RWPE2 (cell line): Measurements from ENCODE around the gene UGT1A3.

ENCODE experiments used
- ATAC-seq: fragments of 200-7000 bp; cut with Tn5 transposase; 3 replicates; pipeline ENCODE4 v1.9.1; 2021; ENCODE audit warnings: low read depth
- DNase-seq: peaks from one replicate; pipeline ENCODE4 v3.0.0-alpha.2; 2020; ENCODE audit warnings: low spot score
- H3K27ac ChIP-seq: fragments of 450-650 bp; 2 replicates; pipeline ENCODE4 v1.5.1; 2017; ENCODE audit warnings: mild to moderate bottlenecking; ENCODE audit not compliant: poor library complexity, severe bottlenecking
- H3K27me3 ChIP-seq: fragments of 250-450 bp; sonication (Bioruptor Pico); 2 replicates; pipeline ENCODE4 v1.5.1; 2021; ENCODE audit warnings: mild to moderate bottlenecking, moderate library complexity; ENCODE audit not compliant: insufficient read depth, poor library complexity, severe bottlenecking
- H3K36me3 ChIP-seq: fragments of 250-450 bp; sonication (Bioruptor Pico); 2 replicates; pipeline ENCODE4 v1.5.1; 2020; ENCODE audit warnings: low read depth, mild to moderate bottlenecking, moderate library complexity
- H3K4me1 ChIP-seq: fragments of 250-450 bp; sonication (Bioruptor Pico); 2 replicates; pipeline ENCODE4 v1.5.1; 2021; ENCODE audit warnings: mild to moderate bottlenecking, moderate library complexity; ENCODE audit not compliant: insufficient read depth, poor library complexity, severe bottlenecking
- H3K4me3 ChIP-seq: fragments of 250-450 bp; sonication (Bioruptor Pico); 2 replicates; pipeline ENCODE4 v1.5.1; 2021; ENCODE audit warnings: mild to moderate bottlenecking, moderate library complexity; ENCODE audit not compliant: severe bottlenecking
- H3K9me3 ChIP-seq: fragments of 250-450 bp; sonication (Bioruptor Pico); 2 replicates; pipeline ENCODE4 v1.5.1; 2021; ENCODE audit warnings: mild to moderate bottlenecking, moderate library complexity; ENCODE audit not compliant: severe bottlenecking
- TF ChIP-seq, protein P1 (sequence below): fragments of 450-650 bp; IDR thresholded peaks from one replicate; pipeline ENCODE4 v1.5.1; 2017; ENCODE audit warnings: mild to moderate bottlenecking, moderate library complexity; ENCODE audit not compliant: poor library complexity, severe bottlenecking

Gene UGT1A3

DNA sequence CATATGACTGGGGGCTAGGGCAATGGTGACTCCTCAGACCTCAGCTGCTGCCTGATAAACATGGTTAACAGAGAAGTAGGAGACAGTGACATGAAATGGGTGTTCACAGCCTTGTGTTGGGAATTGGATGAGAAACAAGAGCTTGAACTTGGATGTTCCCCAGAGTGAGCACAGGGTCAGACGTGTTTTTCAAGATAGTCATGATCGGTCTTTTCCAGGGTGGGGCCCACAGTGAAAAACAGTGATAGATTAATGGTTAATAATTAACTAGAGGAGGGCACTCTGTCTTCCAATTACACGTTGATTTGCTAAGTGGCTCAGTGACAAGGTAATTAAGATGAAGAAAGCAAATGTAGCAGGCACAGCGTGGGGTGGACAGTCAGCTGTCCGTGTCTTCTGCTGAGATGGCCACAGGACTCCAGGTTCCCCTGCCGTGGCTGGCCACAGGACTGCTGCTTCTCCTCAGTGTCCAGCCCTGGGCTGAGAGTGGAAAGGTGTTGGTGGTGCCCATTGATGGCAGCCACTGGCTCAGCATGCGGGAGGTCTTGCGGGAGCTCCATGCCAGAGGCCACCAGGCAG, at the start of gene UGT1A3:
TSS of gene UGT1A3 (plus strand) at position 320 of the 579 bp plus-strand sequence. CDS start at position 405, 85 bp downstream.
- no peaks in the 10 kb centered on the region for H3K36me3 ChIP-seq
- DNase-seq (no peak), ATAC-seq (no peak)
- H3K4me1 ChIP-seq: no peaks in the 10 kb centered on the region
- no peak within 1 kb of the TSS for H3K4me3 ChIP-seq
- no peaks in the 10 kb centered on the region for H3K27me3 ChIP-seq
- no peaks in the 10 kb centered on the region for H3K9me3 ChIP-seq
- no peak within 1 kb of the TSS for H3K27ac ChIP-seq
- TF ChIP-seq, protein P1, sequence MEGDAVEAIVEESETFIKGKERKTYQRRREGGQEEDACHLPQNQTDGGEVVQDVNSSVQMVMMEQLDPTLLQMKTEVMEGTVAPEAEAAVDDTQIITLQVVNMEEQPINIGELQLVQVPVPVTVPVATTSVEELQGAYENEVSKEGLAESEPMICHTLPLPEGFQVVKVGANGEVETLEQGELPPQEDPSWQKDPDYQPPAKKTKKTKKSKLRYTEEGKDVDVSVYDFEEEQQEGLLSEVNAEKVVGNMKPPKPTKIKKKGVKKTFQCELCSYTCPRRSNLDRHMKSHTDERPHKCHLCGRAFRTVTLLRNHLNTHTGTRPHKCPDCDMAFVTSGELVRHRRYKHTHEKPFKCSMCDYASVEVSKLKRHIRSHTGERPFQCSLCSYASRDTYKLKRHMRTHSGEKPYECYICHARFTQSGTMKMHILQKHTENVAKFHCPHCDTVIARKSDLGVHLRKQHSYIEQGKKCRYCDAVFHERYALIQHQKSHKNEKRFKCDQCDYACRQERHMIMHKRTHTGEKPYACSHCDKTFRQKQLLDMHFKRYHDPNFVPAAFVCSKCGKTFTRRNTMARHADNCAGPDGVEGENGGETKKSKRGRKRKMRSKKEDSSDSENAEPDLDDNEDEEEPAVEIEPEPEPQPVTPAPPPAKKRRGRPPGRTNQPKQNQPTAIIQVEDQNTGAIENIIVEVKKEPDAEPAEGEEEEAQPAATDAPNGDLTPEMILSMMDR: no peak

DNA sequence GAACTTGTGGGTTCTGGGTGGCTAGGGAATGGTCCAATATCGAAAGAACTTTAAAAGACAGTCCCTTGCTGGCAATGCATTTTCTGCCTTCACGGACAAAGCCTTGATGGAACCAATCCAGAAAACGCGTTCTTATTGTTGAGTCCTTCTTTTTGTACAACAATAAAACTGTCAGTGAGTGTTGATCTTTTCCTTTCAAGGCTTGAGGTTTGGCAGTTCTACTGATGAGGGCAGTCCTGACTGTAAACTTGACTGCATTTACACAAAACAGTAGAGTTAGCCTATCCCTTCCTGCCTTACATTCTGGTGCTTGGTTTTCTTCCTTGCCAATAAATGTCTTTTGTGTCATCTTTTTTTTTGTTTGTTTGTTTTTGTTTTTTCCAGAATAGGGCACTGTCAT, 49.6 kb upstream of the UGT1A3 start:
- no peak overlapping the region for H3K27ac ChIP-seq
- DNase-seq: no peak

DNA sequence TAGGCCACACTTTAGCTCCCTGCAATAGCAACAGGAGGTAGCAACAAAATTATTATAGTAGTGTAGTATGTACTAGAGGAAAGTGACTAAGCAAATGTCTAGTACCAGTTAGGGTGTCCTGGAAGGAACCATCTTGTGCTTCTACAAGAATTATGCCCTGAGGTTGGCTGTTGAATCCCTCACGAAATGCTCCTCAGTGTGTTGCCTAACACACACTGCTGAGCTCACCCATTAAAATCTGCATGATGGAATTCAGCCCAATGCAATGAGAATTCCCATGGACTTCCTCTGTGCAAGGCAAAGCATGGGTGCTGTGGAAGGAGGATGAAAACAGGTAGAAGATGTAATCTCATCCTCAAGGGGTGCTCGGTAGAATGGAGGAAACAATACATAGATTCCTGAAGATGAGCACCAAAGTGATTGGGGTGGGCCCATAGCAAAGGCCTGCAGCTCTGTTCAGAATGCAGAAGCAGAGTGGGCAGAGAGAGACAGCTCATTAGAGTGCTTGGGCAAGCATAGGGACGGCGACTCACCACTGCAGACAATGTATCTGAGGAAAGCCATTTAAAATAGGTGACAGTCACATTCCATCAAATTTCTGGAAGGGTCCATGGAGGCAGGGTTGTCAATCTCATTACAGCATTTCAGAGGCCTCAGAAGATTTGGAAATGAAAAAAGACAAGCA, 48.3 kb upstream of the UGT1A3 start:
- H3K36me3 ChIP-seq: no peaks in the 10 kb centered on the region
- TF ChIP-seq, protein P1: no peak
- H3K4me1 ChIP-seq: no peaks in the 10 kb centered on the region
- H3K9me3 ChIP-seq: no peaks in the 10 kb centered on the region
- ATAC-seq (no peak), DNase-seq (no peak)
- no peak overlapping the region for H3K4me3 ChIP-seq
- H3K27me3 ChIP-seq: no peaks in the 10 kb centered on the region
- H3K27ac ChIP-seq: no peak overlapping the region

More for the DNA sequence above, 49.6 kb upstream of the UGT1A3 start:
- Histone ChIP-seq H3K36me3 (no peaks in the 10 kb centered on the region), H3K9me3 (no peaks in the 10 kb centered on the region), H3K4me3 (no peak overlapping the region), H3K27me3 (no peaks in the 10 kb centered on the region), H3K4me1 (no peaks in the 10 kb centered on the region)
- TF ChIP-seq, protein P1: no peak
- ATAC-seq: no peak

DNA sequence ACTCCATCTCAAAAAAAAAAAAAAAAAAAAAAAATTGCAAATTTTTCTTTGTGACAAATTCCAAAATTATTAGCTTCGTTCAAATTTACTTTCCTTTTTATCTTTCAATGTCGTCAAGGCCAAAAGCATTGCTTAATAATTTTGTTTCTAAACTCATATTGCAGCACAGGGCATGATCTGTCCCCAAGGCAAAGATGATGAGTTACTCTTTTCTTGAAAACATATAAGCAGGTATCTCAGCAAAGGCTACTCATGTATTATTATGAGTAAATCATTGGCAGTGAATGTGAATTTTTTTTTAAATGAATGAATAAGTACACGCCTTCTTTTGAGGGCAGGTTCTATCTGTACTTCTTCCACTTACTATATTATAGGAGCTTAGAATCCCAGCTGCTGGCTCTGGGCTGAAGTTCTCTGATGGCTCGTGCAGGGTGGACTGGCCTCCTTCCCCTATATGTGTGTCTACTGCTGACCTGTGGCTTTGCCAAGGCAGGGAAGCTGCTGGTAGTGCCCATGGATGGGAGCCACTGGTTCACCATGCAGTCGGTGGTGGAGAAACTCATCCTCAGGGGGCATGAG, 47.2 kb upstream of the UGT1A3 start, which contains the start of gene UGT1A7:
TSS of gene UGT1A7 (plus strand) at position 381 of the 579 bp plus-strand sequence. CDS start at position 418, 37 bp downstream.
- ATAC-seq (no peak), DNase-seq (no peak)
- H3K4me1 ChIP-seq: no peaks in the 10 kb centered on the region
- H3K27me3 ChIP-seq: no peaks in the 10 kb centered on the region
- H3K36me3 ChIP-seq: no peaks in the 10 kb centered on the region
- no peak within 1 kb of the TSS for H3K27ac ChIP-seq
- TF ChIP-seq, protein P1: no peak
- no peak within 1 kb of the TSS for H3K4me3 ChIP-seq
- no peaks in the 10 kb centered on the region for H3K9me3 ChIP-seq
